Panc1 (cell line): ENCODE results near the gene PSMB1. TPM values are rescaled to one million over a fixed set of nuclear protein-coding genes. Genes with fewer than 3 reads are reported as not detected.
A peak's percentile ranks its signal among the peaks of the same experiment; 100 is the strongest.

Source experiments
- ATAC-seq: fragments of 200-7000 bp; cut with Tn5 transposase; 2 replicates; pipeline ENCODE4 v1.9.1; 2020; ENCODE audit warnings: mild to moderate bottlenecking, moderate library complexity
- BruUV-seq: library from RNA; stranded (reverse); fragments of 400-500 nt; replicated peaks from 2 replicates; lab custom pipeline; 2021; lab: Mats Ljungman, UMichigan
- CTCF ChIA-PET: fragments of 300-600 bp; sonication (Branson Sonifier 250); formaldehyde crosslinking; loops from one replicate; lab custom pipeline; 2022; ENCODE audit warnings: antibody characterized with exemption; lab: Charles Lee
- POLR2A ChIA-PET: fragments of 300-600 bp; sonication (Branson Sonifier 250); formaldehyde crosslinking; loops from one replicate; lab custom pipeline; 2022; ENCODE audit warnings: antibody characterized with exemption; lab: Charles Lee
- DNase-seq: peaks from one replicate; pipeline ENCODE4 v3.0.0-alpha.2; 2010; ENCODE audit warnings: low read depth, low spot score
- H3K27ac ChIP-seq: 2 replicates; pipeline ENCODE4 v1.5.1; 2011; ENCODE audit warnings: mild to moderate bottlenecking, low read length, inconsistent platforms
- H3K27me3 ChIP-seq: fragments of 200-500 bp; sonication (Bioruptor generic); 2 replicates; pipeline ENCODE4 v1.6.0; 2014; ENCODE audit warnings: low read length, inconsistent platforms; ENCODE audit not compliant: control insufficient read depth, insufficient read depth
- H3K36me3 ChIP-seq: fragments of 200-500 bp; sonication (Bioruptor generic); 2 replicates; pipeline ENCODE4 v1.5.1; 2014; ENCODE audit warnings: inconsistent platforms, mild to moderate bottlenecking, low read length, moderate library complexity; ENCODE audit not compliant: control insufficient read depth, insufficient read depth
- H3K4me1 ChIP-seq: 2 replicates; pipeline ENCODE4 v1.5.1; 2011; ENCODE audit warnings: inconsistent platforms, mild to moderate bottlenecking, low read length, moderate library complexity; ENCODE audit not compliant: control insufficient read depth, insufficient read depth
- H3K4me3 ChIP-seq, 2 experiments: 2 replicates each; pipeline ENCODE4 v1.5.1; 2011 to 2012; ENCODE audit warnings: low read depth in 2 of 2, low read length in 2 of 2, mild to moderate bottlenecking in 2 of 2, inconsistent platforms in 1 of 2, moderate library complexity in 1 of 2
- H3K9me3 ChIP-seq: fragments of 200-500 bp; sonication (Bioruptor generic); 2 replicates; pipeline ENCODE4 v1.5.1; 2014; ENCODE audit warnings: low read depth, mild to moderate bottlenecking, inconsistent platforms, low read length, moderate library complexity; ENCODE audit not compliant: control insufficient read depth, insufficient read depth
- CTCF ChIP-seq: fragments of 450-650 bp; IDR thresholded peaks from 2 replicates; pipeline ENCODE4 v1.5.1; 2017; ENCODE audit warnings: mild to moderate bottlenecking
- POLR2AphosphoS5 ChIP-seq: IDR thresholded peaks from 2 replicates; pipeline ENCODE4 v1.6.1; 2012; ENCODE audit warnings: mild to moderate bottlenecking, low read depth, low read length, moderate library complexity
- REST ChIP-seq, 2 experiments: IDR thresholded peaks; 2 replicates each; pipeline ENCODE4 v1.6.1; 2011 to 2012; ENCODE audit warnings: low read depth in 2 of 2, control low read depth in 1 of 2, low read length in 1 of 2, mild to moderate bottlenecking in 1 of 2, moderate library complexity in 1 of 2; ENCODE audit not compliant: insufficient read depth in 1 of 2
- SIN3A ChIP-seq: IDR thresholded peaks from 2 replicates; pipeline ENCODE4 v1.6.1; 2012; ENCODE audit warnings: low read depth, mild to moderate bottlenecking, low read length, moderate library complexity, borderline replicate concordance; ENCODE audit not compliant: insufficient read depth
- TCF7L2 ChIP-seq: IDR thresholded peaks from 2 replicates; pipeline ENCODE4 v1.6.1; 2011; ENCODE audit warnings: mild to moderate bottlenecking, low read depth, low read length, inconsistent platforms
- in situ Hi-C: cut with HindIII; loops from 2 replicates; pipeline ENCODE4 v1.10.0; 2016; ENCODE audit warnings: low sequenced_read_pairs, low pct_unique_long_range_greater_than_20kb
- intact Hi-C: fragments of 100-400 bp; cut with micrococcal nuclease; formaldehyde crosslinking; loops from one replicate; pipeline ENCODE4 v1.10.0; 2022; ENCODE audit not compliant: unreplicated experiment
- total RNA-seq: library from RNA; stranded (reverse); gene quantifications from one replicate; pipeline ENCODE4 v1.2.1, GENCODE V29; 2021; ENCODE audit not compliant: unreplicated experiment

Gene PSMB1
- total RNA-seq, 1 experiment from 2014 or later: 305 TPM

GRCh38 chr6:170584954-170585498 is 31.9 kb upstream of the PSMB1 start:
- Histone ChIP-seq H3K27me3 (no peaks in the 10 kb centered on the region), H3K27ac (peak overlapping the region; percentile 94), H3K4me1 (peaks cover 14% of the 10 kb centered on the region), H3K36me3 (peaks cover 27% of the 10 kb centered on the region), H3K4me3 (peak overlapping the region; percentile 91 to 94), H3K9me3 (no peaks in the 10 kb centered on the region)
- CTCF ChIA-PET: interaction anchor here (0.6 kb wide), 1 partner anchor 10 kb away, joined by 3 read pairs; no protein-coding TSS in a partner anchor
- in situ Hi-C loops: no loop called here
- intact Hi-C loops: no loop called here
- POLR2A ChIA-PET: no interaction called here
- DNase-seq: no peak
- BruUV-seq: TSS peak; percentile 84
- TF ChIP-seq CTCF (no peak), TCF7L2 (no peak), POLR2AphosphoS5 (no peak), SIN3A (no peak), REST (IDR thresholded peaks at IDR 0.05; ENCODE audit: insufficient read depth in 1 of 2, low read depth in 2 of 2, low read length in 1 of 2) (no peak)
- ATAC-seq: peak; percentile 64

GRCh38 chr6:170584181-170584953 is 31.3 kb upstream of the PSMB1 start, which contains the start of gene PDCD2:
PDCD2 (minus strand) TSS chr6:170584637; CDS start chr6:170584581, 56 bp downstream.
- POLR2A ChIA-PET: interaction anchor here (0.6 to 1.0 kb wide), 2 partner anchors 27 to 38 kb away, joined by 3 to 9 read pairs; no protein-coding TSS in a partner anchor
- DNase-seq: peak; percentile 61
- peak within 1 kb of the TSS; percentile 94 for H3K27ac ChIP-seq
- H3K4me3 ChIP-seq: peak within 1 kb of the TSS; percentile 91 to 94
- in situ Hi-C loops (no loop called here), intact Hi-C loops (no loop called here)
- H3K9me3 ChIP-seq: no peaks in the 10 kb centered on the region
- BruUV-seq: no TSS peak
- CTCF ChIA-PET: no interaction called here
- H3K27me3 ChIP-seq: no peaks in the 10 kb centered on the region
- H3K4me1 ChIP-seq: peaks cover 14% of the 10 kb centered on the region
- peak; percentile 99 for ATAC-seq
- TF ChIP-seq POLR2AphosphoS5: peak; percentile 90
- TF ChIP-seq SIN3A: 0 out of 2 replicates have a peak, but pooled peaks have one; percentile 77
- TF ChIP-seq TCF7L2: no peak; the same call in 1 of the 2 replicates
- TF ChIP-seq REST (IDR thresholded peaks at IDR 0.05; ENCODE audit: insufficient read depth in 1 of 2, low read depth in 2 of 2, low read length in 1 of 2): no peak
- no peak for TF ChIP-seq CTCF
- H3K36me3 ChIP-seq: peaks cover 30% of the 10 kb centered on the region
